NCI-H187 (cell line): ENCODE results near the gene AGBL1.
"Not testable (repeated sequence)": the region's sequence is repeated elsewhere in the genome, so short reads cannot be mapped to it uniquely, and the experiment has no call there.

ENCODE experiments used
- DNase-seq, 2 experiments: peaks; one replicate each; lab custom pipeline; 2025; lab: John Stamatoyannopoulos, UW

Gene AGBL1

DNA sequence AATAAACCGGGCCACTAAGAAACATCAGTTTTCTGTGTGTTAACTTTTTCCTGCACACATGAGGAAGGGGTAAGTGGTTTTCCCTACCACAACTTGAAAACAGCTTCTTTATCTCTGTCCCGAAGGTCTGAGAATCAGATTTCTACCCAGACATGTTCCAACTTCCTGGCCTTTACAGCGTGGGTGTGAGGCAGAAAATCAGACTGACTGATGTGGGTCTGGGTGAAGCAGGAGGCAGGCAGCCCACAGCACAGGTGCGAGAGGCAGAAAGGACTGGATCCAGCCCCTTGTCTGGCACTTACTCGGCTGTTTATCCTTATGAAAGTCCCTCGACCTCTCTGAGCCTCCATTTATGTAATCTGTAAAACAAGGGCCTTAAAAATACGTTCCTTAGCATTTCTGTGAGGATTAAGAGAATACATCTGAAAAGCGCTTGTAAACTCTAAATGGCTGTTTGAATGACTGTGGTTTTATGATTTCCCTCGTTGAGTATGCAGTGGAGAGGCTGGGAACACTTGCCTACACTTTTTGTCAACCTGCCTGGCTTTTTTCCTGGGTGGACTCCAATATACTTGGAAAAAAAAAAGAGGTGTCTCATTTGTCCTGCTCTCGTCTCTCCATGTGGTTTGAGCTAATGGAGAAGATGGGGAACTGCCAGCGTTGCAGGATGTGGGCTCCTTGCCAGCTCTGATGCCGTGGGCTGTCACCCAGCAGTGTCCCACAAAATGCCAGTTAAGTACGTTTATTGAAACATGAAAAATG lies 3.1 kb downstream of the AGBL1 start:
- DNase-seq: no peak

DNA sequence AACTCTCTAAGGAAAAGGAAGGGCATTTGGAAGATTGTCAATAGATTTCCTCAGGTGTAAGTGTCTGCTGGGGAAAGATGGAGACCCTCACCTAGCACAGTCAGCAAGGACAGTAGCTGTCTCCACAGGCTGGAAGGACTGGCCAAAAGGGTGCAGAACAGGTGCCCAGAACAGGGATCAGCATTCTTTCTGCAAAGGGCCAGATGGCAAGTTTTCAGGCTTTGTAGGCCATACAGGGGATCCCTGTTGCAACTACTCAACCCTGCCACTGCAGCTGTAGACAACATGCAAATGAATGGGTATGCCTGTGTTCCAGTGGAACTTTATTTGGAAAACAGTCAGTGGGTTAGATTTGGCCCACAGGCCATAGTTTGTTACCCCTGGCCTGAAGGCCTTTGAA lies 8.1 kb downstream of the AGBL1 start:
- DNase-seq: no peak

DNA sequence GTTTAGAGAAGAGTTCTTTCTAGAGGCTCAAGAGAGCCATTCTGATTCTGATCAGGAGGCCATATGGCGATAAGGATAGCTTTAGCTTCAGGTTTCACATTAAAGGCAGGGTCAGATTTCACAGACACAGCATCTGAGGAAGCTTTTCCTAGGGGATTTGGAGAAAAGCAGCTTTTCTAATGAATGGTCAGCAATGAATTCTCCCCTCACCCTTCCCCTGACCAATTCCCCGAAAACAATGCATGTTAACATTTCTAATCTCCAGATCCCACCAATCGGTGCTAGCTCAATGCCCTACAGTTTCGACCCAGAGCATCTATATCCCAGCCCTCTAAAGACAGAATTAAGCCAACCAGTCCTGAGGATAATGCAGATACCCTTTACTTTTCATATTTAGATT lies 9.8 kb downstream of the AGBL1 start:
- DNase-seq: no peak

DNA sequence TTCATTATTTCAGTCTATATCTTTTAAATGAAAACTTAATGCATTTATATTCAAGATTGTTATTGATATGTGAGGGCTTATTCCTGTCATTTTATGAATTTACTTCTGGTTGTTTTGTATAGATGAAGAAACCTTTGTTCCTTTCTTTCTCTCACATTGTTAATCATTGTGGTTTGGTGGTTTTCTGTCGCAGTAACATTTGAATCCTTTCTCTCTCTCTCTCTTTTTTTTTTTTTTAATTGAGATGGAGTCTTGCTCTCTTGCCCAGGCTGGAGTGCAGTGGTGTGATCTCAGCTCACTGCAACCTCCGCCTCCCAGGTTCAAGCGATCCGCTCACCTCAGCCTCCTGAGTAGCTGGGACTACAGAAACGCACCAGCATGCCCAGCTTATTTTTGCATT lies 22.1 kb downstream of the AGBL1 start:
- DNase-seq: no peak

DNA sequence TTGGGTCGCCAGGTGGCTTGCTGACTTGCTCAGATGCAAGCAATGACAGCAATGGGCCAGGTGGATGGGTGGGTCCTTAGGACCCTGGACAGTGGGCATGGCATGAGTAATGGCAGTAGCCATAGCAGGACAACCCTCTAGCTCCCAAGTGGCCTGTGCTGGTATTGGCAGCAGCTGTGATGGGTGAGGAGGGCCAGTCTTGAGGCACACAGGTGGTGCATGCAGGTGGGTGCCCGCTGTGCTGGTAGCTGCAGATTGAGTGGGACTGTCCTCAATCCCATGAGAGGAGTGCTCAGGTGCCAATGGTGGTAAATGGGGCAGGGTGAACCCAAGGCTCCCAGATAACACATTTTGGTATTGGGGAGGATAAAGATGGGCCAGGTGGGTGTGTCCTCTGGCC lies 24.2 kb downstream of the AGBL1 start:
- DNase-seq: no peak

DNA sequence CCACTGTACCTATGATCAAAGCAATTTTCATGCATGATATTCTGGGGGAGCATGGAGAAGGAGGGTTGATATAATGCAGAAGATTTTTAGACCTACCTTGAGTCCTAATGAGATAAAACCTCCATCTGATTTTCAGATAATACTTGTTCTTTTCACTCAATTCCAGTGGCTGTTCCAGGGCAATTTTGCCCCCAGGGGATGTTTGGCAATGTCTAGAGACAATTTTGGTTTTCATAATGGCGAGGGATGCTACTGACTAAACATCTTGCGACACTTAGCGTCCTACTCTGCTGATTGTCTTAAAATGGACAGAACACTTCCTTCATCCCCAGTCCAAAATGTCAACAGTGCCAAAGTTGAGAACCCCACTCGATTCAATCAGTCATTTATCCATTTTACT lies 26.6 kb downstream of the AGBL1 start:
- DNase-seq: no peak

DNA sequence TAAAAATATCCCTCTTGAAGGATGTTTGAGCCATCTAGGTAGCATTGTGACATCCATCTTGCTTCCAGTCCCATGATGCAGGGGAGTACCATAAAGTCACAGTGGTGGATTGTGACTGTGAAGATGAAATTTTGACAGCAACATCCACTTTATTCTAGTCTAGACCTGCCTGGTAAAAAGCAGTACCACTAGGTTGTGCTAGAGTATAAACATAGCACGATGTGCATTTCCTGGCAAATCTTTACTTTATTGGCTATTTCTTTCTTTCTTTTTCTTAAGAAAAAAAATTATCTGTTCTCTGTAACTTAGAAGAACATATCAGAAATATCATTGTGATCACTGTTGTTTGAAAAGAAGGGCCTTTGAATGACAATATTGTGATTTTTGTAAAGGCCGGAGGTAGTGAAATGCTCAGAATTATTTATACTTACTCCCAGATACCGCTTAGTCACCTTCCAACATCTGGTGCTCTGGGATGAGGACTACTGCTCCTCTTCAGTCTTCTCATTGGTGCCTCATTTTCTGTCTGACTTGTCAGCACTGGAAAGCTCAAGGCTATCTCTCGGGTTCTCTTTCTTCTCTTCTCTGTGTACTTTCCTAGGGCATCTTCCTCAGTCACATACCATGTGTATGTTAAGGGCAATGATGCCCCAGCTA lies 35.6 kb downstream of the AGBL1 start:
- DNase-seq: no peak

DNA sequence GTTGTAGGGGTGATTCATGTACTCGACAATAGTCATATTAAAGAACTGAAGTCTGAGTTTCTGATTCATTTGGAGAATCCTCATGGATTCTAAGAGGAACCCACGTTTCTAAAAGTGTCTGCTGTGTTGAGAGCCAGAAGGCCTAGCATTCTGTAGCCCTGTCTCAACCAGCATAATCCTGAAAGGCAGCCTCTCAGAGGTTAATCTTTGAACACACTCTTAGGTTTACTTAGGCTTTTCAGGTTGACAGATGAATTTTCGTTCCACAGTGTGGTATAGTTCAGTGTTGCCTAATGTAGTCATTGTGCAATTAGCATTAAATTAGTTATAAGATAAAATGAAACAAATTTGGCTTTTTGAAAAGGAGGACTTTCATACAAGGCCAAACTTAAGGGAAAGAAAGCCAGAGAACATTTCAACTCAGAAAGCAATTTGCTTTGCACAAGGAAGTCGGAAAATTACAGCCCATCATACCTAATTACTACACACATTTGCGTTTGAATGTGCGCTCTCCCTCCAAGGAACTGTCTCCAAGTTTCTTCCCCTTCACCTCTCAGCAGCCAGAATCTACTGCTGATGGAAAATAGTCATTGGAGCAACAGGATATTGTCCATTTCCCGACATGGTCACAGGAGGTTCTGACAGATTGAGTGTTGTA lies 42.0 kb downstream of the AGBL1 start:
- DNase-seq: no peak

DNA sequence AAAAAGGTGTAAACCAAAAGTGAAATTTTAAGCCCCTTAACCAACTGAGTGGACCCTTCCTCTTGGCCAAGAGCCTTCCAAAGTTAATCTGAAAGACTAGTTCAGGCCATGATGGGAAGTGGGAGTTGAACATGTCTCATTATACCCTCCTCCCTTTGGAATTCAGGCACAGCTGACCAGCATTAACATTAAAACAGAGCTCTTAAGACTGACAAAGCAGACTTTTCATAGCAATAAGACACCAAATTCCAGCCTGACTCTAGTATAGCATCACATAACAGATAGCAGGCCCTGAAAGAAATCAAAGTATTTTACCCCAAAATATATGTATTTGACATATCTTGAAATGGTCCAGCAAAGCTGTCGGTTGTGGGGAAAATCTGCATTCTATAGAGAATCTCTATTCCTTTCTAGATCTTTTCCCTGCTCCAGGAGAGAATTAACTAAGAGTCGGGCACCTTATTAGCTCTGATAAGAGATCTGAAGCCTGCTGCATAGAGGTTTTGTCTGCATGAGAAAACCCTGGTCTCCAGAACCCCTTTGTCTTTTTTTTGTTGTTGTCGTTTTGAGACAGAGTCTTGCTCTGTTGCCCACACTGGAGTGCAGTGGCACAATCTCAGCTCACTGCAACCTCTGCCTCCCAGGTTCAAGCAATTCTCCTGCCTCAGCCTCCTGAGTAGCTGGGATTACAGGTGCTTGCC lies 43.2 kb downstream of the AGBL1 start:
- not testable (repeated sequence) for DNase-seq

DNA sequence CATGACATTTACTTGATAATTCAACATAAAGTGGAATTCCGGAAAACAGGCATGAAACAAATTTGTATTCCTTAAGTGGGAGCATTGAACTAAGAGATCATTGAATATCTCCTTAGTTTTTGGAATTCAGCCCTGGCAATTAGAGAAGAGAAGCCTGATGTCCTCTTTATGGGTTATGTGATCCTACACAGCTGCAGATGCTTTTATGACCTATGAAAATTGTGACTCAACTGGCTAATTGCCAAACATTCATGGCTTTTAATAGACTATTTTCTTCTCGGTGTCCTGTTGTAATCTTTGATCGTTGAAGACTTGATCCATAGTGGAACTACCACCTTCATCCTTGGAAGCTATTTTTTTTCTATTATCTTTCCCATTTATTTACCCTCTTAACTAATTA lies 46.1 kb downstream of the AGBL1 start:
- no peak for DNase-seq

DNA sequence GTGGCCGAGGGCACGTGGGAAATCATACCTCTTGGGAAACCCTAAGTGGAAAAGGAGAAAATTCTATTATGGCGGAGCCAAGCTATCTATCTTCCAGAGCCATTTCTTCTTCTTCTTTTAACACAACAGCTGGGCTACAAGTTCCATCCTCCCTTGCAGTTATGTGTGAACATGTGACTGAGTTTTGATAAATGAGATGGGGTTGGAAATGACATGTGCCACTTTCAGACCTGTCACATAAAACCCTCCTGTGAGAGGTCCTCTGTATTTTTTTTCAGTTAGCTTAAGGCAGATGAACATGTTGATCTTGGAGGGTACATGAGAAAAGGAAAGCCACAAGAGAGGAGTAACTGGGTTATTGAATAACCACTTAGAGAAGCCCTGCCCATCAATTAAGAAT lies 47.9 kb downstream of the AGBL1 start:
- no peak for DNase-seq

DNA sequence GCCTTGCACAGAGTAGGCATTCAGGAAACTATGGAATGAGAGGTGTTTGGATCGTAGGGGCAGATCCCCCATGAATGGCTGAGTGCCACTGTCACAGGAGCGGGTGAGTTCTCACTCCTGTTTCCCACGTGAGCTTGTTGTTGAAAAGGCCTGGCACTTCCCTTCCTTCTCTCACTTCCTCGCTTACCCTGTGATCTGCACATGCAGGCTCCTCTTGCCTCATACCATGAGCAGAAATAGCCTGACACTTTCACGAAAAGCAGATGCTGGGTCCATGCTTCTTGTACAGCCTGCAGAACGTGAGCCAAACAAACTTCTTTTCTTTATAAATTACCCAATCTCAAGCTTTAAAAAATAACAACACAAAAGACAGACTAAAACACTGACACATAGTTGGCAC lies 55.4 kb downstream of the AGBL1 start:
- DNase-seq: no peak

DNA sequence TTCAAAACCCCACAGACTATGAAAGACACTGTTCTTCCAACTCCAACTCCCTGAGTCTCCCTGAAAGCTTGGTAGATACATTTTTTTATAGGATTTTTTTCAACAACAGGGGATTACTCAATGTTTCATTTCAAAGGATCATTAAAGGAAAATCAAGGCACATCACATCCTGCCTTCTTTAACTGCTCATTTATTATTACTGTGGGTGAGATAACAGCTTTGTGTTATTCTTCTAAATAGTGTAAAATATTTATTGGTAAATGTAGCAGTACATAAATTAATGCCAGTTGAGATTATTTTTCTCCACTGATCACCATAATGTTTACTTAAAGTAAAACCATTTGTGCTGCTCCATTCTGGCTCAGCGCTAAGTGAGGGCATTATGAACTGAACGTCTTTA lies 57.2 kb downstream of the AGBL1 start:
- no peak for DNase-seq

DNA sequence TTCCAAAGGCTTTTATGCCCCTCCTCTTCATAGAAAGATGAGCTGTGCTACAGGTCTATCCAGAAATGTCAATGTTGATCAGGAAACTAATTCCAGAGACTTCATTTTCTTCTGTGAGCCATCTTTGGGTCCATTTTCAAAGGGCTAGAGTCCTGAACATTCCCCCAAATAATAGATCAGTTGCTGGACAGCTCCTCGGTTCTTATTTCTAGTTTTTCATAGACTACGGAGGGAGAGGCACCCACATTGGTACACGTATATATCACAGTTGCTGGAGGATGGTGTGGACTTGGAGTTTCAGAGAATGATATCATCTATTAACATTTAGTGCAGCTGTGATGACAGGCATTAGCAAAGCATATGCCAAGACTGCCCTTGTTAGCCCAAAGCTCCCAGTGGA lies 59.1 kb downstream of the AGBL1 start:
- DNase-seq: no peak

DNA sequence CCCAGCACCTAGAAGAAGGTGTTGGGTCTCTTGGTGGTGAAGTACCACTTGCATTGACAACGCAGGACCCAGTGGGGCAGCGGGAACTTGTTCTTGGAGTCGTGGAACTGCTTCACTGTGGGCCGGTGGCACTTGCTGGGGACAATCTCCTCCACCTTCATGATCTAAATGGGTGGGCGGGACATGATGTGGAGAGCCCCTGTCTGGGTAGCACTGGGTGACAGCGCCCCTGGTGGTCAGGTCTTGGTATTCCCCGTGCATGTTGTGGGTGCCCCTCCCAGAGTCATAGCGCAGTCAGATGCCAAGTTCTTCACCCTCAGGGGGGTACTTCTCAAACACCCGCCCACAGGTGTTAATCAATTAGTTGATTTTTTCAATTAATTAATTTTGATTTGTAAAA lies 60.2 kb downstream of the AGBL1 start:
- no peak for DNase-seq

DNA sequence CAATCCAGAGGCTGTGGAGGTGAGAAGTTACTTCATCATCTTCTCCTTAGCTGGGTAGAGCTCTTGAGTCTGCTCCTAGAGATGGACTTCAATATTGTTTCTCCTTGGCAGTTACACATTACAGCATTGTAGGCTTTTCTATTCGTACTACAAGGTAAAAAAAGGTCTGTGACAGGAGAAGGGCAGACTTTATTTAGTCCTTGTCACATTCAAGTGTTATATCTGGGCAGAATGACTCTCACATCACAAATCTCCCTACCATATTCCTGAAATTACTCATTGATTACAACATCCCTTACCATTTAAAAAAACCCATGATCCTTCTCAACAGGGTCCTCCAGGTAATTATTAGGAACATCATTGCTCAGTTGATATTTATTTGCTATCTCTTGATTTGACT lies 75.0 kb downstream of the AGBL1 start:
- DNase-seq: no peak

DNA sequence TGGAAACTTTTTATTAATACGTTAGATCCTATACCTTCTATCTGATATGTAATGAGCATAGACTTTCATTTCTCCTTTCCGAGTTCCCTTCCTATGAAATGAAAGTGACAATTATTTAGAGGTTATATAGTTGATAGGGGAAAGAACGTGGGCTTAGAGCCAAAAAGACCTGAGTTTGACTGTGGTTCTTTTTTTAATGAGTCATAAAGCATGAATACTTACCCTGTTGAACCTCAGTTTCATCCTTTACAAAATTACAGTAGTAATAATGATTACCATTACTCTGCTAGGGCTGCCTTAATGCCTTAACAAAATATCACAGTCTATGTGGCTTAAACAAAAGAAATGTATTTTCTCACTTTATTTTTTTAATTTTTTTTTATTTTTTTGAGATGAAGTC lies 75.9 kb downstream of the AGBL1 start:
- DNase-seq: no peak

DNA sequence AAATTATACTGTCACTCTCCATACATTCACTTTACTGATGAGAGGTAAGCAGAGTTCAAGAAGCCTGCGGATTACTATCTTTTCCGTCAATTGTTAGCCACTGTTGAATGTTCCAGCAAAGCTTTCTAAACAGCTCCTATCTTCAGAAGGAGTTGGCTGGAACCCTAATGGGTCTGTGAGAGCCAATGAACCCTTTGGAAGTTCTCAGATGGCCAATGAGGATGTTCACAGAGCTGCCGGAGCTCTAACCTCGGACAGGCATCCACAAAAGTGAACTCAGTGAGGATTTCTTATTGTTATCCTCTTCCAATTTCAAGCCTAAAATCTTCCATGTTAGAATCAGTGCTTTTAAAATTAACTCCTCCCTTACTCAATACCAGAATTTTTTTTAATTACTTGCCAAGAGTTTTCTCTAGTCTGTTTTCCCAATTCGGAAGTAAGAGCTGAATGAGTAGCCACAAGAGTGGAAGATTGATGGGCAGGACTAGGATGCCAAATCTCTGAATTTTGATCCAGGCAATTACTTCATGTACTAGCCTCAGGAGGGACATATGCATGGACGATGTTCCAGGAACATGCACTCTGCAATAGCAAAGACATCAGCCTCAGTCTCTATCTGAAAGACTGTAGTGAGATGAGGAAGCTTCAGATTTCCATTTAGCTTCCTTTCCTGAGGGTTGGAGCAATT lies 78.1 kb downstream of the AGBL1 start:
- DNase-seq: no peak

DNA sequence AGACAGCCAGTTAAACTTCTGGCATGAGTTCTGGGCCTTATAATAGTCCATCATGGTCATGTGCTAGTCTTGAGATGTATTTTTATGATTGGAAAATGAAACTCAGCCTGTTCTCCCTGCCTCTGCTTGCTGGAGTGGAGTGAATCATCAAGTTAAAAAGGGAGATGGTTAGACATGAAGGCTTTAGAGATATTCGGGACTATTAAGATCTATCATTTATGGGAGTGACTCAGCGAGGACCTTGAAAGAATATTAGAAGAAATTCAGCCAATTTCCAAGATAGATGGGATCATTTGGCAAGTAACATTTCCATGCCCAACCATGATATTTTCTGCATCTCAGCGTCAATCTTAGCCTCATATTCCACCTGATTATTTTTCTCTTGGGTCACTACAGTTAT lies 79.8 kb downstream of the AGBL1 start:
- no peak for DNase-seq

DNA sequence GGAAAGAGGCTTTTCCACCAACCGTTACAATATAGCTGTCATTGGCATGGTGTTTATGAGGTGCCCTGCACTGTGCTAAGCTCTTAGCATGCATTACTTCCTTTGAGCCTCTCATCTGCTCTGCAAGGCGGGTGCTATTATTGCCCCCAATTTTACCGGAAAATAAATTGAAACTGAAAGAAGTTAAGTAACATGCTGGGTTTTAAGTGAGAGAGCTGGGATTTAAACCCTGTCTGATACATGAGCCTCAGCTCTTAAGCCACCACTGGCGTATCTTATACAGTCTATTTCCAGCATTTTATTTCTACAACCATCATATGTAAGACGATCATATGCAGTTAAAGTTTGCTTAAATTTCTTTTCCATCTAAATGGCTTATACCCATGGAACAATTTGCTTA lies 81.6 kb downstream of the AGBL1 start:
- no peak for DNase-seq

DNA sequence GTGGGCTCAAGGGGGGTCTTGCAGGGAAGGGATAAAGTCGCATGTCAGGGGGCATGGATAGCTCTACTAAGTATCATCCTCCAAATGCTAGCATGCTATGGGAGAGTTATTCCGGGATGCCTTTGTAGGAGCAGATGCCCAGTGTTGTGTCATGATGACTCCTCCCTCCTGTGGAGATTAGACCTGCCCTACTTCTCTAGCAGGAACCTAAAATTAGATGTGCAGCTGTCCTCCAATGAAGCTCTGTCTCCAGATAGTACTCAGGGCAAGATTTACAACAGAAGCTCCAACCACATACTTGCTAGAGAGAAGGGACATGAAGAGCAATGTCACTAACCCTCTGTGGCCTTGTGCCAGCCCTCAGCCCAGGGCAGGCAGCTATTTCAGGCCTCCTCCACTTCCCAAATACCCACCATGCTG lies 82.5 kb downstream of the AGBL1 start:
- no peak for DNase-seq

DNA sequence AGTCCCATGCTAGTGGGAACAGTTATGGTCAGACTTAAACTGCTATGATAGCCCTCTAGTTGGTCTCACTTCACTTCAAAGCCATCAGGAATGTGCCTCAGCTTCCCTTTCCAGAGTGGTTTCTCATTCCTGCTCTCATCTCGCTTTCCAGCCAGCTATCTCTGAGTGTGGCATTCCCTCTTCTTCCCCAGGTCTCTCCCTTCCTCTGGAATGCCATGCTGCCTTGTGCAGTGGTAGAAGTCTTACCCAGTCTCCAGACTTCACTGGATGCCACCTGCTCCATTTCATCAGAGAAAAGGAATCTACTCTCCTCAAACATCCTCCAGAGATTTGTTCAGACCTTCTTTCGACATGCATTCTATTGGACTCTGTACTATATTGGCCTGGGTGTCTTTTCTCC lies 83.0 kb downstream of the AGBL1 start:
- no peak for DNase-seq
